Neural progenitor cell (in vitro differentiated cells): ENCODE results near the gene SLC25A42.

Experiments
- CTCF ChIP-seq: fragments of 200-600 bp; sonication (generic); IDR thresholded peaks from 2 replicates; pipeline ENCODE4 v1.5.1; 2017; ENCODE audit warnings: antibody characterized with exemption, mild to moderate bottlenecking
- EZH2 ChIP-seq: fragments of 200-600 bp; sonication (generic); IDR thresholded peaks from 2 replicates; pipeline ENCODE4 v1.6.1; 2017; ENCODE audit warnings: antibody characterized with exemption, mild to moderate bottlenecking, moderate library complexity
- EZH2phosphoT487 ChIP-seq: fragments of 200-600 bp; sonication (generic); IDR thresholded peaks from 2 replicates; pipeline ENCODE4 v1.6.1; 2017; ENCODE audit warnings: antibody characterized with exemption

- no peak for TF ChIP-seq CTCF
- TF ChIP-seq EZH2 = no peak
- no peak for TF ChIP-seq EZH2phosphoT487
Measured at GRCh38 chr19:19105365-19106055, 41.7 kb downstream of the SLC25A42 start.
